ENCODE results near the gene STK4.
A peak's percentile ranks its signal among the peaks of the same experiment; 100 is the strongest.
"Not testable (repeated sequence)": the region's sequence is repeated elsewhere in the genome, so short reads cannot be mapped to it uniquely, and the experiment has no call there.

STK4 gene

DNA sequence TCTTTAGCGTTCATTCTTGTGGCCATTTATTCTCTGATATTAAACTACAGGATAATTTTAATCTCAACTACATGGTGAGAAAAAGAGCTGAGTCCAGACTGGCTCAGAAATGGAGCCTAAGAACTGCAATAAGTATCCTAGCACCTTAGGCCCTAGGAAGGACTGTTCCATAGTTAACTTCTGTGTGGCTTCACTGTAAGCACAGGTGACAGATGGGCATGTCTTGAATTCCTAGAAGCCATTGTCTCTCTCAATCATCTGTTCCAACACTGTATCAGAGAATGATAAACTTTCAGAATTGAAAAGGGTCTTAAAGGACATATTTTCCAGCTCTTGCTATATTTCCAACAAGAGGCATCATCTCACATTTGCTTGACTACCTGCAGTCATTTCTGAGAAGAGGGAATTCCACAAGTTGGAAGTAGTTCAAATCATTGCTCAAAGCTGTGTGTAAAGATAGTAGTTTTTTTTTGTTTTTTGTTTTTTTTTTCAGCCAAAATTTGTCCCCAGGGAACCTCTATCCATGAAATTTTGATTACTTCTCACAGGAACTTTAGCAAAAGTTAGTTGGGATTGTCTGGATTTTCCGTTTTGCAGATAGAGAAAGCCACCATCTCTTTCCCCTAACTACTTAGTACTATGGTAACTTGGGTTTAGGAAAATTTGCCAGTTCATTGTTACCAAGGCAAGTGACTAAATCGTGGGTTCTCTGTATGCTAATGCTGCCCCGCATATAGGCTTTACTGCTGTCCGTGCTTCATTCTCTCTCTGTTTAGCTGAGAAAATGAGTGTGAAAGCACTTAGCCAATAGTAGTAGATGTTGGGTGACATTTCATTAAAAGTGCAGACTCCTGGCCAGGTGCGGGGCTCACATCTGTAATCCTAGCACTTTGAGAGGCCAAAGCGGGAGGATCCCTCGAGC is 87.4 kb downstream of the STK4 start:
- no peak for DNase-seq (ENCODE audit: low read depth)

DNA sequence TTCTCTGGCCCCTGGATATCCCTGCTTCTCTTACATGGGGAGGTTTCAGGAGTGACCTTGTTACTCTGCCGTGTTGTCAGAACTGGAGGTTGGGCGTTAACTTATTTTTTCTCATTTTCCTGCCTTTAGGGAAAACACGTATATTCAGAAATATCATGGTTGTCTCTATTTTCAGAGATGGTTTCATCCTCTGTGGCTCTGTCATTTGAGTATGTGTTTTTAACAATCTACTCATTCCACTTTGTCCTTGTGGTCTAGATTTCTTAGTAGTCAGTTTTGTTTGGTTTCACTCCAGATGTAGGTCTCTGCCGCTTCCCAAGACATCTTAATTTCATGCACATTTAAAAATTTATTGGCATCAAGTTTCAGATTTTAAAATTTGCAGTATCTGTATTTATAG is 88.7 kb downstream of the STK4 start:
- no peak for DNase-seq (ENCODE audit: low read depth)

DNA sequence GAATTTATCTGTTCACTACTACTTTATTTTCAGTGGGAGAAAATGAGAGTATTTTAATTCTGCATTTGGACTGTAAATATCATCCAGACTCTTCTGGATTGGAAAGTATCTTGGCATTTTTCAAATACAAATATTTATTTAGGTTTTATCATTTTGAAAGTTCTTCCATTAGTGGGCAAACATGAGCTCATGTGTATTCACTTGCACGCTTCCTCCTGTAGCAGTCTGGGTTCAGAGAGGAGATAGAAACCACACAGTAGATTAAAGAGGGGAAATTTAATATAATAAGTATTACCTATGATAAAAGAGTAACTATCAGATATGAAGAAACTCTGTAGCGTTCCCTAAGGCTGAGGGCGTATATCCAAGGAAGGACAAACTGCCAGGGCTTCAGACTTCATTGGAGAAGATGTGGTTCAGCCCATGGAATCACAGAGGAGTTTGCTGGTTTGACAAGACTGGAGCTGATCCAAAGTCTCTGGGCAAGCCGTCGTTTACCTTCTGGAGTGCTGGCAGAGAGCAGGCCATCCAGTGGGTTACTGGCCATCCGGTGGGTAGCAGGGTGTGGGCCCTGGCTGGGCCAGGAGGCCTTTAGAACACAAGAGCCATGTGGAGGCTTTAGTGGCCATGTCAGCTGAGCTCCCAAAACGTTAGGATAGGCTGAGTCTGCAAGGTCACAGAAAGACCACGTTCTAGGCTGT is 90.3 kb downstream of the STK4 start:
- DNase-seq (ENCODE audit: low read depth): no peak

DNA sequence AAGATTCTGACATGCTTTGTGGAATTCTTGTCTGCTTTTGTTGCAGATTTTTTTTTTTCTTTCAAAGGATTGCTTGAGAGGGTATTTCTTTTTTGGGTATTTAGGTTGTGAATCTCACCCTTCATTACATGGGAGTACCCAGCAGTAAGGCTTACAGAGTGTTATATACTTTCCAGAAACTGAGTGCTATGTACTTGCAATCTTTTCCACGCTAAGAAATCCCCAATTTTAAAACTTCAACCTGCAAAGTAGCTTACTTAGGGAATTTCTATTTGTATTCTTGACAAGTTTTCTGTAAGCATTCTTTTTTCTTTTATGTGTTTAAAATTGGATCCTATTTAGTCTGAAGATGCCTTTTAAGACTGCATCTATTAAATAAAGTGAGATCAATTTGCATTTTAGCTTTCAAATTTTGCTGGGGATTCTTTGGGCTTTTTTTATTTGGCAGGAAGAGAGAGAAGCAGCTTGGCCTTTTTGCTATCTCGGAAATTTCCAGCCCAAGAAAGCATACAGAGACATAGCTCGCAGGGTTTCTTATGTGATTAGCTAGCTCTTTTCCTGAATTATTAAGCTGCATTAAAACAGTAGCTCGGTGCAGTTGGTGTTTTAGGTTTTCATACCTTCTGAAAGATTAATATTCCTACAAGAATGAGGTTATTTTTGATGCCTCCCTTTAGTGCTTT is 92.0 kb downstream of the STK4 start:
- no peak for DNase-seq (ENCODE audit: low read depth)

DNA sequence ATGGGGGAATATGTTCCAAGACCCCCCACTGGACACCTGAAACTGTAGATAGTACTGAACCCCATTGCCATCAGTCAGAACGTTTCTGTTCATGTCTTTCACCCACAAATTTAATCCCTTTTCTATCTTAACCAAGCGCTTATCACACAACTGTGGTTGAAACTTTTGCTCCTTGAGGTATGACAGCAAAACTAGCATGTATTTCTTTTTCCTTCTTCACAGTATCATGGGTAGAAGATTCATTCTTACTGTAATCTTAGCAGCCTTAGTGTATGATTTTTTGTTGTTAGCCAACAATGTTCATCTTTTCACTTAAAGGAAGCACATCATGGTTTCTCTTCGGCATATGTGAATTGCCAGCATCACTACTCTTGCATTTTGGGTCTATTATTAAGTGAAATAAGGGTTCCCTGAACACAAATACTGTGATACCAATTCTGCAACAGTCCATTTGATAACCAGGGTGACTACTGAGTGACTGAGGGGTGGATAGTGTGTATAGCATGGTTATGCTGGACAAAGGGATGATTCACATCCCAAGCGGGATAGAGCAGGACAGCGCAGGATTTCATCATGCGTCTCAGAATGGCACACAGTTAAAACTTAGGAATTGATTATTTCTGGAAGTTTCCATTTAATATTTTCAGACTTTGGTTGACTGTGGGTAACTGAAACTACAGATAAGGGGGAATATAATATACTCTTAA is 92.9 kb downstream of the STK4 start:
- DNase-seq (ENCODE audit: low read depth): no peak

DNA sequence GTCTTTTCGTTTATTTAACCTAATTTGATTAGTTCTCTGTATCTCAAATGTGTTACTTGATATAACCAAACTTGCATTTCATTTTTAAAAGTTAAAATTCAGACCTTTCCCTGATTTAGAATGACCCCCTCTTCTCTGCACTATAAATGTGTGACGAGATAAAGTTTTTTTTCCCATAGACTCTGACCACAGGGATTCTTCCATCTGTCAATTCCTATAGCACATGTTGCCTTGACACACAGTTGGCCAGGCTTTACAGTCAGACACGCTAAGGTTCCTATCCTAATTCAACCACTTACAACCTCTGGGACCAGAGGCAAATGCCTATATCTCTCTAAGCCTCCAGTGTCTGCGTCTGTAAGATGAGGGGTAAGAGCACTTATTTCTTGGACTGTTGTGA is 94.0 kb downstream of the STK4 start:
- DNase-seq (ENCODE audit: low read depth): no peak

DNA sequence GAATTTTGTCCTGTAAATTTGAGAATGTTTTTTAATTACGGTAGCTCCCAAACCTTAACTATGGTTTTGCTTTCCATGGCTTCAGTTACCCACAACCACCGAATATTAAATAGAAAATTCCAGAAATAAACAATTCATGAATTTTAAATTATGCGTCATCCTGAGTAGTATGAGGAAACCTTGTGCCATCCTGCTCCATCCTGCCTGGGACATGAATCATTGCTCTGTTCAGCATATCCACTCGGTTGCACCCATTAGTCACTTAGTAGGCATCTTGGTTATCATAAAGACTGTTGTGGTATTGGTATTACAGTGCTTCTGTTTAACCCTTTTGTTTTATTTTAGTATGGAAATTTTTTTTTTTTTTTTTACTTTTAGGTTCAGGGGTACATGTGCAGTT is 94.9 kb downstream of the STK4 start:
- DNase-seq (ENCODE audit: low read depth): peak; percentile 49

DNA sequence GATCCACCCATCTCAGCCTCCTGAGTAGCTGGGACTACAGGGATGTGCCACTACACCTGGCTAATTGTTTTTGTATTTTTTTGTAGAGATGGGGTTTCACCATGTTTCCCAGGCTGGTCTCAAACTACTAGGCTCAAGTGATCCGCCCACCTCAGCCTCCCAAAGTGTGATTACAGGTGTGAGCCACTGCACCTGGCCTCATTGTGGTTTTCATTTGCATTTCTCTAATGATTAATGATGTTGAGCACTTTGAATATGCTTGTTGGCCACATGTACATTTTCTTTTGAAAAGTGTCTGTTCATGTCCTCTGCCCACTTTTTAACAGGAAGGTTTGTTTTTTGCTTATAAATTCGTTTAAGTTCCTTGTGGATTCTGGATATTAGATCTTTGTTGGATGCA is 96.8 kb downstream of the STK4 start:
- DNase-seq (ENCODE audit: low read depth): not testable (repeated sequence)

DNA sequence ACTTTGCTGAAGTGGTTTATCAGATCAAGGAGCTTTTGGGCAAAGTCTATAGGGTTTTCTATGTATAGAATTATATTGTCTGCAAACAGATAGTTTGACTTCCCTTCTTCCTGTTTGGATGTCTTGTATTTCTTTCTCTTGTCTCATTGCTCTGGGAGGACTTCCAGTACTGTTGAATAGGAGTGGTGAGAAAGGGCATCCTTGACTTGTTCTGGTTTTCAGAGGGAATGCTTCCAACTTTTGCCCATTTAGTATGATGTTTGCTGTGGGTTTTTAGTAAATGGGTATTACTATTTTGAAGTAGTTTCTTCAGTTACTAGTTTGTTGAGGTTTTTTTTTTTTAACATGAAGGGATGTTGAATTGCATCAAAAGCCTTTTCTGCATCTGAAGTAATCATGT is 98.5 kb downstream of the STK4 start:
- no peak for DNase-seq (ENCODE audit: low read depth)

DNA sequence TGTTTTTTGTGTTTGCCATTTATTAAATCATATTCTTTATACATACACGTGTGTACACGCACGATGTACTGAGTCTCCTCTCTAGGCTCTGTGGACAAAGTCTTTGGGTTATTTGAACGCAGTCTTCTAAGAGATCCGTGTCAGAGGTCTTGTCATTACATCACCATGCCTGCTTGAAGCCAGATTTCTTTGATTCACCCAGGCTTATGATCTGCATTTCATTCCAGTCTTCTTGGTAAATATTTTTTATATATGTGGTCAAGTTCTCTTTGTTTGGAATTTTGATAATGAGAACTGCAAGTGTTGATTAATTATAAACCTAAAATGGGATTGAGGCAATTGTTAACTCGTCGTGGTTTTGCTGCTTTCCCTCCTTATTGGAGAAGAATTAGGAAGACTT is 100.1 kb downstream of the STK4 start:
- DNase-seq (ENCODE audit: low read depth): no peak

DNA sequence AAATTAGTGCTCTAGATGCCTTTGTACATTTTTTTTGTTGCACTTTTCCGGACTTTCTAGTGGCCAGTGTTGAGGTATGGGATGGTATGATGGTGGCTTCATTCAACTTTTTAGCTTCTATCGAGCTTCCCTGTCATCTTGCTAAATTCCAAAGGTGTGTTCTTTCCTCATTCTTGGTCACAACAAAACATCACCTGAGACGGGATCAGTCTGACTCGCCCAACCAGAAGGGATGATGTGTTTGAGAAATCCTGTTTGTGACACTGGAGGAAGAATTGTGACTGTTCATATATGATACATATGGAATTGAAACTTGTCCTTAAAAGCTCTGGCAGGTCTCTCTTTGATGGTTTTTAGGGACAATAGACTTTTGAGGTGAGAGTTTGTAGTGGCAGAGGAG is 100.8 kb downstream of the STK4 start:
- no peak for DNase-seq (ENCODE audit: low read depth)

DNA sequence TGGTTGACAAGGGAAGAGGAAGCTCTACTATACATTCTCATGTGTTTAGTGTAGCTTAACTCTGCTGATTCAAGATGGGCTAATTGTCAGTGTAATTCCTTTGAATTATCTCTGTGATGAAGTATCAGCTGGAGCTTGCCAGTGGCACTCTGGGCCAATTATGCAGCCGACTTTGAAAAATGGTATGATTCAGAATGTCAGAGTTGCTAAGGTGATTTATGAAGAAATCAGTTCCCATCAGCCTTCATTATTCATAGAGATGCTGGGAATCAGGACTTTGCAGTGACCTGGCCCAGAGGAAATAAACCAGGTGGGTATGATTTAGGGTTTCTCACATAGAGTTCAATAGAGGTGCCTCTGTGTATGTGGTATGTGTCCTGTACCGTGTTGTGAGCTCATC is 101.2 kb downstream of the STK4 start:
- peak; percentile 25 for DNase-seq (ENCODE audit: low read depth)

DNA sequence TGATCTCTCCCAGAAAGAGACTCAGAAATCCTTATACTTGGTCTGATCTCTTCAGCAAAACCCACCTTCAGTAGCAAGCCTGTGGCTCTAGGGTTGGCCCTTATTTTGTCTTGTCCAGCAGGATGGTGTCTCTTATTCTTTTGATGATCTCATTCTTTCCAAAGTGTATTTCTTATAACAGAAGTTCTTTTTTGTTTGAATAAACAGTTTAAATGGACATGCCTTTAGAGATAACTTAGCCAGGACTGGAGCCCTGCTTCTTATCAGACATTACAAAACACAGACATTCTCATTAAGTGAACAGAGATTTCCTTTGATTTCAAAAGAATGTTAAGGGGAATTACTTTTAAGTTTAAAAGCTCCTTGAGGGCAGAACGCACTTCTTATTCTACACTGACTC is 102.9 kb downstream of the STK4 start:
- DNase-seq (ENCODE audit: low read depth): no peak

DNA sequence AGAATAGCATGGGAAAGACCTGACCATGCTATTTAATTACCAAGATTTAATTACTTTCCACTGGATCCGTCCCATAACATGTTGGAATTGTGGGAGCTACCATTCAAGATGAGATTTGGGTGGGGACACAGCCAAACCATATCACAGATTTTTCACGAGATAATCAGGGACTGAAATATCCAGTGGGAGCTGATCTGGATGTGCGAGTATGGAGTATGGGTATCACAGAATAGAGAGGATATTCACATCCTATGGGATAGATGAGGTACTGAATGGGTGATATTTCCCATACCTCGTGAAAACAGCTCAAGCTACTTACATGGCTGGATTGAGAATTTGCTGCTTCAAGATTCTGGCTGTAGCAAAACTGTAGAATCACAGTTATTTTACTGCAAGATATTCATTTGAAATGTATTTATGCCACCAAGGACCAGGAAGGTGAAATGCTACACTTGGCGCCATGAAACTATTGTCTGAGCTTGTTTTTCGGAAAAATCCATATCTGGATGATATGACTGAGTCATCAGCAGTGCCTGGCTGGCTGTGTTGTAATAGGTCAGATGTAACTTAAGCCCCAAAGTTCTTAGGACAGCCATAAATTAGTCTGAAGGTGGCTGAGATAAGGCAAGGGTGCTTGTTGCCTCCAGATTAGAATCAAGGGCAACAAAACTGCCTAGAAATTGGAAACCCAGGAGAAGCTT is 104.8 kb downstream of the STK4 start:
- DNase-seq (ENCODE audit: low read depth): no peak

DNA sequence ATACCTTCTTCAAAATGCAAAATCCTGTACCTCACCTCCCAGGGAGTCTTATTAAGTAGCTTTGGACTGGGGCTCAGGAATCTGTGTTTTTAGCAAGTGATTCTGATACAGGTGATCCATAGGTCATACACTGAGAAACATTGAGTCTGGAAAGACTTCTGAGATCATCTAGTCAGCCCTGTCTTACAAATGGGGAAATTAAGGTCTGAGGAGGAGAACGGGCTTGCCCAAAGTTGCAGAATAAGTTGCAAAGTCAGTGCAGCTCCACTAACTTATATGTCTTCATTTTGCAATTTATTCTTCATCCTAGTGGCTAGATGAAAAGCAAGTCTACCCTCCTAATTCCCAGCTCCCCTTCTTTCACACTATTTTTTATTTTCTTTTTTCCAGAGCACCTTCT is 105.8 kb downstream of the STK4 start:
- no peak for DNase-seq (ENCODE audit: low read depth)

DNA sequence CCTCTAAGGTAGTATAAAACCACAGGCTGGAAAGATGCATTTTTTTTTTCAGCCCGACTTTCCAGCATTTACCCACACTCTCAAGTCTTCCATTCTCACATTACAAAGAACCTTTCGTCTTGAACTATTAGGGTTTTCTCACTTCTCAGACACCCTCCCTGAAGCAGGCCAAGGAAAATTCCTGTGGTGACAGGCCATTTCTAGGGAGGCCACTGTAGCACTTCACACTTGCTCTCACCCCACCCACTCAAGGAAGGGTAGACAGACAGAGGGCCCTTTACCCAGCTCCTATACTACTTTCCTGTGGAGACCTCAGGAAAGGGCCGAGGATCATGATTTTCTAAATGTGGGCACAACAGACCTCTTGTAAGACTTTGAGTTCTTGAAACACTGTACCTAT is 106.9 kb downstream of the STK4 start:
- no peak for DNase-seq (ENCODE audit: low read depth)

DNA sequence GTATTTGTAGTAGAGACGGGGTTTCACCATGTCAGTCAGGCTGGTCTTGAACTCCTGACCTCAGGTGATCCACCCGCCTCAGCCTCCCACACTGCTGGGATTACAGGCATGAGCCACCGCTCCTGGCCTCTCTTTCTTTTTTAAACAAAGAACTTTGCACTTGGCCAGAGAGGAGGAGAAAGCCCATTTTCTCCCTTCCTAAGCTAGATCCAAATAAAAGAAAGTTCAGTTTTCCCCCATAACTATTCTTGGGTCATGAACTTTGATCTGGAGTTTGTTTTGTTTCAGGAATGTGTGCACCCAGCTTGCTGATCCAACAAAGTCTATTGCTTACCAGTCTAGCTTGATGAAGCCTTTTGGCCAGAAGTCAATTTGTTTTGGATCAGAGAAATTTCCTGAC is 111.2 kb downstream of the STK4 start:
- DNase-seq (ENCODE audit: low read depth): no peak

DNA sequence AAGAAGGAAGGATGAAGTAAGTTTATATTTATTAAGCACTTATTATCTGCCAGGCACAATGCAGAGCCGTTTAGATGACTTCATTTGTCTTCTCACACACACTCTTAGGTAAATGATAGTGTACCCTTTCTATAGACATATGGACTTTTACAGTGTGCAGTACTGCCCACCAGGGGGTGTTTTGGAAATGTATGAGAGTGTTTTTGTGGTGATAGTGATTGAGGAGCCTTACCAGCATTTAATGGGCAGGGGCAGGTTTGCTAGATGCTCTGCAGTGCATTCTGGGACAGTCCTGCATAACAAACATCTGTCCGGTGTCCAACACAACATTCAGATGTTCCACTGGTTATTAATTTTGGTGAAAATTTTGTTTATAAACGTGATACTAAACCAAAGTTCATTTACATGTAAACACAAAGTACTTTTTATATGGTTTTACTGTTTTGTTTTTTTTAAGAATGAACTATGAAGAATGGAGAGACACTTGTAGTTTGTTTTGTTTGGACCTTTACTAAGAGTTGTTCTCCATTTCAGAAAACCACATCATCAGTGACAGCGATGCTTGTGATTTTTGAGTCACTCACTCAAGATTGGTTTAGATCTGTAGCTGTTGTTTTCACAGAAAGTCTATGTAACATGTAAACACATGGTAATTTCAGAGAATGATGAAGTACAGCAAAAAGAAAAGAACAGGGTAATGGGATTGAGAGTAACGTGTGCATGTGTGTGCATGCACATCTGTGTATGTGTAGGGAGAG is 114.7 kb downstream of the STK4 start:
- DNase-seq (ENCODE audit: low read depth): no peak

DNA sequence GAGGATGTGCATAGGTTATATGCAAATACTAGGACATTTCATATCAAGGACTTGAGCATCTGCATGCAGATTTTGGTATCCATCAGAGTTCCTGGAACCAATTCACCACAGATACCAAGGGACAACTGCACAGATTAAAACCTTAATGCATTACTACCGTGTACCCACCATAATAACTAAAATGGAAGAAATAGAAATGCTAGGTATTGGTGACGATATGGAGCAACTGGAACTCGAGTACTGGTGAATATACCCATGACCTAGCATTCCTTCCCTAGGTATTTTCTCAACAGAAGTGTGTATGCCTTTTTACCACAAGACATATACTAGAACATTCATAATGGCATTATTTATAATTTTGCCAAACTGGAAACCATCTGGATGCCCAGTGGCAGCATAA is 116.2 kb downstream of the STK4 start:
- DNase-seq (ENCODE audit: low read depth): no peak

DNA sequence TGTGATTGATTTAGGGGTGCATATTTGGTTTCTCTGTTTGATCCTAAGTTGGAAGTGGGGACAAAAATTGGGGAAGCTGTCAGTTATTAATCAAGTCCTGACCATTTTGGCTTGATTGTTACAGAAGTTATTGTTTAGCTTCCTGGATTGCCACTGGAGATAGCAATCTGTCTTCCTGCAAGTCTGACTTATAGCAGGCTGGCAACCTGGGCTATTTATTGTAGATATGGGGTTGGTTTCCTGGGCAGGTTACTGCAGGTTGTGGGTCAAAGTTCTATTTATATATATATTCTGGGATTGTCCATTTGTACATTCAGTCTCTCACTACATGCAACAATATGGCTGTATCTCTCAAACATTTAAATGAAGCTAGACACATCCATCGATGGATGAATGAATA is 116.8 kb downstream of the STK4 start:
- DNase-seq (ENCODE audit: low read depth): no peak

DNA sequence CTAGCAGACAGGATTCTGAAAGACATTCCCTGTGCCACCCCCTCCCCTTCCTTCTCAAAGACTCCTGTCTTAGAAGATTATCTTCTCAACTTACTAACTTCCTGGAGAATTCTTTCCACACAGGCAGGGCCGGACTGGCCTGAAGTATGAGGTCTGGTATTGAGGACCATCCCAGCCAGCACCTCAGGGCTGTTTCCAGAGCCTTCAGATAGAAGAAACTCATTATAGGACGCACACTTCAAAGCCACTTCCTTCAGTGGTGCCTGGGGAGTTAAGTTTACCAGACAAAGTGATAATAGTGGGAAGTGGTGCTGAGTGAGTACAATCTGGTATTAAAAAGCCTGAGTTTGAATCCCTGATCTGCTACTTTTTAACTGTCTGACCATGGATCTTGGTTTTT is 119.0 kb downstream of the STK4 start:
- no peak for DNase-seq (ENCODE audit: low read depth)

Data from GM04504 (cell line).